HEK293 (cell line): ENCODE measurements around the gene ZSCAN32.

Experiments
- CTCF ChIA-PET: fragments of 350-600 bp; formaldehyde crosslinking; extraction: SDS; loops from one replicate; lab custom pipeline; 2021; ENCODE audit warnings: antibody characterized with exemption; lab: Yijun Ruan, JAX
- POLR2A ChIA-PET: fragments of 300-600 bp; formaldehyde crosslinking; extraction: SDS; loops from one replicate; lab custom pipeline; 2020; ENCODE audit warnings: antibody characterized with exemption, inconsistent platforms; lab: Yijun Ruan, JAX
- H3K27ac ChIP-seq: fragments of 200-500 bp; sonication (Bioruptor generic); 2 replicates; pipeline ENCODE4 v1.5.1; 2014; ENCODE audit warnings: low read depth, low read length, control low read depth, inconsistent platforms; ENCODE audit errors: extremely low read depth
- H3K36me3 ChIP-seq, 2 experiments: fragments of 200-500 bp in 1 of 2; sonication (Bioruptor generic) in 1 of 2; 1 replicate in 1 of 2; 2 replicates in 1 of 2; pipeline ENCODE4 v1.5.1; 2014 to 2017; ENCODE audit warnings: inconsistent platforms in 2 of 2, low read length in 2 of 2; ENCODE audit not compliant: control insufficient read depth in 2 of 2, insufficient read depth in 1 of 2
- H3K4me1 ChIP-seq: fragments of 200-500 bp; sonication (Bioruptor generic); 2 replicates; pipeline ENCODE4 v1.5.1; 2014; ENCODE audit warnings: mild to moderate bottlenecking, low read length, inconsistent platforms; ENCODE audit not compliant: control insufficient read depth, insufficient read depth
- H3K4me3 ChIP-seq: 2 replicates; pipeline ENCODE4 v1.5.1; 2011; ENCODE audit warnings: low read depth, mild to moderate bottlenecking, control low read depth, low read length, moderate library complexity
- H3K9me3 ChIP-seq: fragments of 200-500 bp; sonication (Bioruptor generic); 2 replicates; pipeline ENCODE4 v1.5.1; 2014; ENCODE audit warnings: low read depth, low read length, inconsistent platforms; ENCODE audit not compliant: control insufficient read depth, insufficient read depth
- HOXA7 ChIP-seq: sonication (generic); formaldehyde crosslinking; IDR thresholded peaks from 2 replicates; pipeline ENCODE4 v1.8.1; 2022; ENCODE audit warnings: missing genetic modification reagents, borderline replicate concordance
- KLF8 ChIP-seq: fragments of 450-650 bp; formaldehyde crosslinking; IDR thresholded peaks from 2 replicates; pipeline ENCODE4 v1.5.1; 2016; ENCODE audit warnings: missing biosample characterization, missing genetic modification characterization
- MEIS1 ChIP-seq: sonication (generic); formaldehyde crosslinking; IDR thresholded peaks from 2 replicates; pipeline ENCODE4 v1.8.1; 2022; ENCODE audit warnings: missing genetic modification reagents, mild to moderate bottlenecking, borderline replicate concordance
- OVOL3 ChIP-seq: fragments of 450-650 bp; formaldehyde crosslinking; IDR thresholded peaks from 2 replicates; pipeline ENCODE4 v1.5.1; 2016; ENCODE audit warnings: missing biosample characterization, missing genetic modification characterization
- SCRT2 ChIP-seq: fragments of 450-650 bp; formaldehyde crosslinking; IDR thresholded peaks from 2 replicates; pipeline ENCODE4 v1.5.1; 2016; ENCODE audit warnings: missing biosample characterization, missing genetic modification characterization
- ZNF121 ChIP-seq: fragments of 450-650 bp; formaldehyde crosslinking; IDR thresholded peaks from 2 replicates; pipeline ENCODE4 v1.5.1; 2016; ENCODE audit warnings: missing biosample characterization, missing genetic modification characterization
- ZNF133 ChIP-seq: fragments of 450-650 bp; formaldehyde crosslinking; IDR thresholded peaks from 2 replicates; pipeline ENCODE4 v1.5.1; 2016; ENCODE audit warnings: missing biosample characterization, missing genetic modification characterization
- ZNF169 ChIP-seq: fragments of 450-650 bp; formaldehyde crosslinking; IDR thresholded peaks from 2 replicates; pipeline ENCODE4 v1.5.1; 2016; ENCODE audit warnings: missing biosample characterization, missing genetic modification characterization
- ZNF18 ChIP-seq: fragments of 450-650 bp; formaldehyde crosslinking; IDR thresholded peaks from 2 replicates; pipeline ENCODE4 v1.5.1; 2016; ENCODE audit warnings: missing biosample characterization, missing genetic modification characterization
- ZNF23 ChIP-seq: fragments of 450-650 bp; formaldehyde crosslinking; IDR thresholded peaks from 2 replicates; pipeline ENCODE4 v1.5.1; 2016; ENCODE audit warnings: missing biosample characterization, missing genetic modification characterization, borderline replicate concordance
- ZNF274 ChIP-seq, 2 experiments: fragments of 200-500 bp in 1 of 2; fragments of 450-650 bp in 1 of 2; sonication (Bioruptor generic) in 1 of 2; formaldehyde crosslinking in 1 of 2; IDR thresholded peaks; 2 replicates each; pipeline versions ENCODE4 v1.5.1 to v1.6.1; 2014 to 2016; ENCODE audit warnings: borderline replicate concordance in 1 of 2, inconsistent platforms in 1 of 2, low read length in 1 of 2, missing biosample characterization in 1 of 2, missing genetic modification characterization in 1 of 2
- ZNF280D ChIP-seq: fragments of 450-650 bp; formaldehyde crosslinking; IDR thresholded peaks from 2 replicates; pipeline ENCODE4 v1.5.1; 2016; ENCODE audit warnings: missing biosample characterization, missing genetic modification characterization
- ZNF404 ChIP-seq: fragments of 450-650 bp; formaldehyde crosslinking; IDR thresholded peaks from 2 replicates; pipeline ENCODE4 v1.5.1; 2017; ENCODE audit warnings: missing biosample characterization, missing genetic modification characterization
- ZNF473 ChIP-seq: fragments of 450-650 bp; formaldehyde crosslinking; IDR thresholded peaks from 2 replicates; pipeline ENCODE4 v1.5.1; 2017; ENCODE audit warnings: missing biosample characterization, missing genetic modification characterization
- ZNF621 ChIP-seq: fragments of 450-650 bp; formaldehyde crosslinking; IDR thresholded peaks from 2 replicates; pipeline ENCODE4 v1.5.1; 2017; ENCODE audit warnings: missing biosample characterization, missing genetic modification characterization
- ZNF629 ChIP-seq: fragments of 450-650 bp; formaldehyde crosslinking; IDR thresholded peaks from 2 replicates; pipeline ENCODE4 v1.5.1; 2017; ENCODE audit warnings: missing biosample characterization, missing genetic modification characterization
- ZNF837 ChIP-seq: fragments of 450-650 bp; formaldehyde crosslinking; IDR thresholded peaks from 2 replicates; pipeline ENCODE4 v1.5.1; 2016; ENCODE audit warnings: missing biosample characterization, missing genetic modification characterization
- TF ChIP-seq, protein P1 (sequence below): fragments of 450-650 bp; formaldehyde crosslinking; IDR thresholded peaks from 2 replicates; pipeline ENCODE4 v1.5.1; 2016; ENCODE audit warnings: missing biosample characterization, missing genetic modification characterization, borderline replicate concordance
- TF ChIP-seq, protein P2 (sequence below): fragments of 450-650 bp; formaldehyde crosslinking; IDR thresholded peaks from 2 replicates; pipeline ENCODE4 v1.5.1; 2016; ENCODE audit warnings: missing biosample characterization, missing genetic modification characterization
- TF ChIP-seq, protein P3 (sequence below): fragments of 450-650 bp; formaldehyde crosslinking; optimal IDR thresholded peaks from 2 replicates; pipeline ENCODE3; 2016; ENCODE audit warnings: missing biosample characterization, mild to moderate bottlenecking, missing genetic modification characterization

Gene ZSCAN32

GRCh38 chr16:3431779-3432219, 31.0 kb upstream of the ZSCAN32 start (continued):
- no peak for TF ChIP-seq ZNF18 (tag by site-specific recombination)
- TF ChIP-seq KLF8: no peak
- TF ChIP-seq ZNF23 (tag by site-specific recombination): no peak
- TF ChIP-seq ZNF121: no peak
- TF ChIP-seq ZNF837 (tag by site-specific recombination): no peak
- TF ChIP-seq ZNF629 (tag by site-specific recombination): no peak
- TF ChIP-seq ZNF404: no peak
- no peak for TF ChIP-seq OVOL3 (tag by site-specific recombination)
- TF ChIP-seq ZNF133: no peak
- TF ChIP-seq ZNF280D: no peak
- TF ChIP-seq, protein P1, sequence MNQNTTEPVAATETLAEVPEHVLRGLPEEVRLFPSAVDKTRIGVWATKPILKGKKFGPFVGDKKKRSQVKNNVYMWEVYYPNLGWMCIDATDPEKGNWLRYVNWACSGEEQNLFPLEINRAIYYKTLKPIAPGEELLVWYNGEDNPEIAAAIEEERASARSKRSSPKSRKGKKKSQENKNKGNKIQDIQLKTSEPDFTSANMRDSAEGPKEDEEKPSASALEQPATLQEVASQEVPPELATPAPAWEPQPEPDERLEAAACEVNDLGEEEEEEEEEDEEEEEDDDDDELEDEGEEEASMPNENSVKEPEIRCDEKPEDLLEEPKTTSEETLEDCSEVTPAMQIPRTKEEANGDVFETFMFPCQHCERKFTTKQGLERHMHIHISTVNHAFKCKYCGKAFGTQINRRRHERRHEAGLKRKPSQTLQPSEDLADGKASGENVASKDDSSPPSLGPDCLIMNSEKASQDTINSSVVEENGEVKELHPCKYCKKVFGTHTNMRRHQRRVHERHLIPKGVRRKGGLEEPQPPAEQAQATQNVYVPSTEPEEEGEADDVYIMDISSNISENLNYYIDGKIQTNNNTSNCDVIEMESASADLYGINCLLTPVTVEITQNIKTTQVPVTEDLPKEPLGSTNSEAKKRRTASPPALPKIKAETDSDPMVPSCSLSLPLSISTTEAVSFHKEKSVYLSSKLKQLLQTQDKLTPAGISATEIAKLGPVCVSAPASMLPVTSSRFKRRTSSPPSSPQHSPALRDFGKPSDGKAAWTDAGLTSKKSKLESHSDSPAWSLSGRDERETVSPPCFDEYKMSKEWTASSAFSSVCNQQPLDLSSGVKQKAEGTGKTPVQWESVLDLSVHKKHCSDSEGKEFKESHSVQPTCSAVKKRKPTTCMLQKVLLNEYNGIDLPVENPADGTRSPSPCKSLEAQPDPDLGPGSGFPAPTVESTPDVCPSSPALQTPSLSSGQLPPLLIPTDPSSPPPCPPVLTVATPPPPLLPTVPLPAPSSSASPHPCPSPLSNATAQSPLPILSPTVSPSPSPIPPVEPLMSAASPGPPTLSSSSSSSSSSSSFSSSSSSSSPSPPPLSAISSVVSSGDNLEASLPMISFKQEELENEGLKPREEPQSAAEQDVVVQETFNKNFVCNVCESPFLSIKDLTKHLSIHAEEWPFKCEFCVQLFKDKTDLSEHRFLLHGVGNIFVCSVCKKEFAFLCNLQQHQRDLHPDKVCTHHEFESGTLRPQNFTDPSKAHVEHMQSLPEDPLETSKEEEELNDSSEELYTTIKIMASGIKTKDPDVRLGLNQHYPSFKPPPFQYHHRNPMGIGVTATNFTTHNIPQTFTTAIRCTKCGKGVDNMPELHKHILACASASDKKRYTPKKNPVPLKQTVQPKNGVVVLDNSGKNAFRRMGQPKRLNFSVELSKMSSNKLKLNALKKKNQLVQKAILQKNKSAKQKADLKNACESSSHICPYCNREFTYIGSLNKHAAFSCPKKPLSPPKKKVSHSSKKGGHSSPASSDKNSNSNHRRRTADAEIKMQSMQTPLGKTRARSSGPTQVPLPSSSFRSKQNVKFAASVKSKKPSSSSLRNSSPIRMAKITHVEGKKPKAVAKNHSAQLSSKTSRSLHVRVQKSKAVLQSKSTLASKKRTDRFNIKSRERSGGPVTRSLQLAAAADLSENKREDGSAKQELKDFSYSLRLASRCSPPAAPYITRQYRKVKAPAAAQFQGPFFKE (tag by site-specific recombination): no peak
- no peak for TF ChIP-seq ZNF169 (tag by site-specific recombination)

GRCh38 chr16:3413730-3414379, 13.1 kb upstream of the ZSCAN32 start:
- H3K9me3 ChIP-seq: no peaks in the 10 kb centered on the region
- H3K4me1 ChIP-seq: no peaks in the 10 kb centered on the region
- CTCF ChIA-PET: interaction anchor here (0.7 kb wide), 1 partner anchor 24 kb away, joined by 4 read pairs; no protein-coding TSS in a partner anchor
- POLR2A ChIA-PET: interaction anchor here (0.5 to 1.3 kb wide), 2 partner anchors 12 to 140 kb away, joined by 3 to 4 read pairs; partner anchors contain the start of genes ZNF174 and ZSCAN32
- peaks cover 0 to 3% of the 10 kb centered on the region in 2 experiments; a peak in 2 of 3 replicates for H3K36me3 ChIP-seq
- no peak overlapping the region for H3K27ac ChIP-seq
- H3K4me3 ChIP-seq: no peak overlapping the region
- TF ChIP-seq MEIS1: no peak
- TF ChIP-seq ZNF133: no peak
- TF ChIP-seq ZNF274 (IDR thresholded peaks at IDR 0.05; ENCODE audit: low read length): no peak
- TF ChIP-seq ZNF274 (tag by site-specific recombination; IDR thresholded peaks at IDR 0.05; ENCODE audit: borderline replicate concordance): no peak
- no peak for TF ChIP-seq HOXA7 (CRISPR knock-in tag)
- TF ChIP-seq SCRT2 (tag by site-specific recombination): no peak
- TF ChIP-seq, protein P2, sequence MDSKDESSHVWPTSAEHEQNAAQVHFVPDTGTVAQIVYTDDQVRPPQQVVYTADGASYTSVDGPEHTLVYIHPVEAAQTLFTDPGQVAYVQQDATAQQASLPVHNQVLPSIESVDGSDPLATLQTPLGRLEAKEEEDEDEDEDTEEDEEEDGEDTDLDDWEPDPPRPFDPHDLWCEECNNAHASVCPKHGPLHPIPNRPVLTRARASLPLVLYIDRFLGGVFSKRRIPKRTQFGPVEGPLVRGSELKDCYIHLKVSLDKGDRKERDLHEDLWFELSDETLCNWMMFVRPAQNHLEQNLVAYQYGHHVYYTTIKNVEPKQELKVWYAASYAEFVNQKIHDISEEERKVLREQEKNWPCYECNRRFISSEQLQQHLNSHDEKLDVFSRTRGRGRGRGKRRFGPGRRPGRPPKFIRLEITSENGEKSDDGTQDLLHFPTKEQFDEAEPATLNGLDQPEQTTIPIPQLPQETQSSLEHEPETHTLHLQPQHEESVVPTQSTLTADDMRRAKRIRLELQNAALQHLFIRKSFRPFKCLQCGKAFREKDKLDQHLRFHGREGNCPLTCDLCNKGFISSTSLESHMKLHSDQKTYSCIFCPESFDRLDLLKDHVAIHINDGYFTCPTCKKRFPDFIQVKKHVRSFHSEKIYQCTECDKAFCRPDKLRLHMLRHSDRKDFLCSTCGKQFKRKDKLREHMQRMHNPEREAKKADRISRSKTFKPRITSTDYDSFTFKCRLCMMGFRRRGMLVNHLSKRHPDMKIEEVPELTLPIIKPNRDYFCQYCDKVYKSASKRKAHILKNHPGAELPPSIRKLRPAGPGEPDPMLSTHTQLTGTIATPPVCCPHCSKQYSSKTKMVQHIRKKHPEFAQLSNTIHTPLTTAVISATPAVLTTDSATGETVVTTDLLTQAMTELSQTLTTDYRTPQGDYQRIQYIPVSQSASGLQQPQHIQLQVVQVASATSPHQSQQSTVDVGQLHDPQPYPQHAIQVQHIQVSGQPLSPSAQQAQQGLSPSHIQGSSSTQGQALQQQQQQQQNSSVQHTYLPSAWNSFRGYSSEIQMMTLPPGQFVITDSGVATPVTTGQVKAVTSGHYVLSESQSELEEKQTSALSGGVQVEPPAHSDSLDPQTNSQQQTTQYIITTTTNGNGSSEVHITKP (tag by site-specific recombination): no peak
- no peak for TF ChIP-seq ZNF473 (tag by site-specific recombination)
- TF ChIP-seq ZNF629 (tag by site-specific recombination): no peak
- TF ChIP-seq ZNF621 (tag by site-specific recombination): no peak
- TF ChIP-seq, protein P3, sequence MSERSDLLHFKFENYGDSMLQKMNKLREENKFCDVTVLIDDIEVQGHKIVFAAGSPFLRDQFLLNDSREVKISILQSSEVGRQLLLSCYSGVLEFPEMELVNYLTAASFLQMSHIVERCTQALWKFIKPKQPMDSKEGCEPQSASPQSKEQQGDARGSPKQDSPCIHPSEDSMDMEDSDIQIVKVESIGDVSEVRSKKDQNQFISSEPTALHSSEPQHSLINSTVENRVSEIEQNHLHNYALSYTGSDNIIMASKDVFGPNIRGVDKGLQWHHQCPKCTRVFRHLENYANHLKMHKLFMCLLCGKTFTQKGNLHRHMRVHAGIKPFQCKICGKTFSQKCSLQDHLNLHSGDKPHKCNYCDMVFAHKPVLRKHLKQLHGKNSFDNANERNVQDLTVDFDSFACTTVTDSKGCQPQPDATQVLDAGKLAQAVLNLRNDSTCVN: no peak
